Ammon's horn (tissue), 1 donor: Measurements from ENCODE around the gene CNTNAP2.
A peak's percentile ranks its signal among the peaks of the same experiment; 100 is the strongest.

Experiments
- DNase-seq: peaks from one replicate; pipeline ENCODE4 v3.0.0-alpha.2; 2016; ENCODE audit warnings: low spot score

CNTNAP2 gene

GRCh38 chr7:148104136-148104716 lies 1987.6 kb downstream of the CNTNAP2 start:
- no peak for DNase-seq

GRCh38 chr7:148104924-148105323 lies 1988.3 kb downstream of the CNTNAP2 start:
- DNase-seq = no peak

- DNase-seq = no peak
These were observed 1989.3 kb downstream of the CNTNAP2 start for GRCh38 chr7:148105853-148106252.

DNA sequence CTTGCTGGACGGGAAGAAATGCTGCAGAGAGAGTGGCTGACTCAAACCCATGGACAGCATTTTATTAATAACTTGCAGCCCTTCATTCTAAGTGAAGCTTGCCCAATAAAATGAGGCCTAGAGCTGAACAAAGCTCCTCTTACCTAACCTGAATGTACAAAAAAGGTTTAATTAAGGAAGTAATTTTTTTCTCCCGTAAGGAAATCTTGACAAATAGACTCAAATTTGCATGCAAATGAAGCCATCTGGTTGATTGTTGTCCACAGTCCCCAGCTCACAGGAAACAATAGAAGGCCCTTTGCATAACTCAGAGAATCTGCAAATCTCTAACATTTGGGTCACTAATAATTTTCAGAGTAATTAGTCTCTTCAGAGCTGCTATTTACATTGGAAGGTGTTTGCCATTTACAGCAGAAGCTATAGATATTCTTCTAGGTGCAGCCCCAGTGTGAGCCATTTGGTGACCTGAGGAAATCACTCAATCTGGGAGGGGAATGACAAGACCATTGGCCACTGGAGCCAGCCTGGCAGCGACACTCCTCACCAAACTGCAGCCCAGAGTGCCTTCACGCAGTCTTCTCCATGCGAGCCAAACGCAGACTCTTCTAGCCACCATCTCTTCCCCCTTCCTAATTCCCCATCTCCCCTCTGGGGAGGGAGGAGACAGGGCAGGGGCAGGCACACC lies 1991.0 kb downstream of the CNTNAP2 start:
- DNase-seq = no peak

GRCh38 chr7:148108381-148108780 lies 1991.8 kb downstream of the CNTNAP2 start:
- no peak for DNase-seq

DNA sequence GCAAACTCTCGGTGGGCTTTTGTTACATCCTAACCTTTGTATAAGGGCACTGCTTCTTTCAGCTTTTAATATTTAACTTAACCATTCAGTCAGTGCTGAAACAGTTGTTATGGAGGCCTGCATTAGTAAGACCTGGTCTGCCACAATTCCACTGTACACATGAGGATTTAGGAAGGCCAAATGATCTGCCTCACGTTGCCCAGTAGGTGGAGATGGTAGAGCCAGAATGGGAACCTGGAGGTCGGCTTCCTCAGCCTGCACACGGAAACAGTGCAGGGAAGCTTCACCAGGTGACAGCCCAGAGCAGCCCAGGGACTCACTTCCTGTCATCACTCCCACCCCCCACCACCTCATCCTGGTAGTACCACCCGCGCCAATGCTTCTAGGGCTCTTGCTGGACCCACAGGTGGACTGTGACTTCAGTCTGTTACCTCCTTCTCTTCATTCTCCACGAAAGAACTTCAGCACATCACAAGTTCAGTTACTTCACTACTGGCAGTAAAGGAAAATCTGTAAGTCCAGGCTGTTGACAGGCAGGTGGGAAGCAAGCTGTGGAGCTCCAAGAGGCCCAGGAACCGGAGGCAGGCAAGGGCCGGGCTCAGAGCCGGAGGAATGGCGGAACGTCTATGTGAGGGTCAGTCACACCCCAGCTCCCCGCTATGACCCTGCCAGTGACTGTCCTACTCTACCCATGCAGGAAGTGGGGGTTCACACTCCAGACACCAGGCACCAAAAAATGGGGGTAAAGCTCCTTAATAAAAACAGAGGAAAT lies 1993.7 kb downstream of the CNTNAP2 start:
- DNase-seq = no peak

GRCh38 chr7:148114804-148115203 lies 1998.2 kb downstream of the CNTNAP2 start:
- DNase-seq = no peak

- no peak for DNase-seq
These were observed 1998.7 kb downstream of the CNTNAP2 start for GRCh38 chr7:148115308-148115707.

DNA sequence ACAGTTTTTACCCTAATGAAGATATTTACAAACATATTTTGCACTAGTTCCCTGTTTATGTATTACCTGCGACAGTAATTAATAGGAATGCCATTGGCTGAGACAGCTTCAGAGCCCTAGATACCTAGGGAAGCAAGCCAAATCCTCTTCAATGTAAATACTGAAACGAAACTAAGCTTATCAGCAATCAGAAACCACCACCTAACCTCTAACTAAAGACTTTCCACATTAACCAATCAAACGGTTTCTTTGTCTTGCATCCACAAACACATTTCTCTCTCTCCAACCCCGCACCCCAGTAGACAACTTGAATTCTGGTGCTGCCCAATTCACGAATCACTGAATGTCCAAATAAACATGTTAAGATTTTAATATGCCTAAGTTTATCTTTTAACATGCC lies 1999.6 kb downstream of the CNTNAP2 start:
- no peak for DNase-seq

DNA sequence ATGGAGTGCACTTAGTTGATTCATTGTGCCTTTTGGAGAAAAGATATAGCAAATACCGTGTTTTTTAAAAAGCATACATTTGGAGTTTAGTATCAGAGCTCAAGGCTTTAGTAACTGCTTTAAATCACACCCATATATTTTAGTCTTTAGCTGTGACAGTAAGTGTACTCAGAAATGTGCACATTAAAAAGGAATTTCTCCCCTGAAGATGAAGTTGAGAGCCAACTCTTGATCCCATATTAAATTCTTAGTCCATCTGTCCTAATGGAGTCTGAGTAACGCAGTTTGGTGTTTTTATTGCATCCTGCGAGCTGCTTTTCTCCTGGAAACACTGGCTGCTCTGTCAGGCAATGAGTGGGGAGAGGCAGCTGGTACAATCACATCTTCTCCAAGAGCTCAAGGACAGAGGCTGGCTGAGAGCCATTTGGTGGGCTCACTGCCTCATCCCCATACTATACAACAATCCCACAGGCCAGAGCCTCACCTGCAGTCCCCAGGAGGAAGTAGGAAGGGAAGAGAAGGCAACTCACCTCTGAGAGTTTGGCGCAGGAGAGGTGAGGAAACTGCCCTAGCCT lies 2000.3 kb downstream of the CNTNAP2 start:
- DNase-seq = peak; percentile 27

- DNase-seq = no peak
These were observed 2001.8 kb downstream of the CNTNAP2 start for GRCh38 chr7:148118371-148118770.

GRCh38 chr7:148121401-148121800 lies 2004.8 kb downstream of the CNTNAP2 start:
- DNase-seq = no peak

- DNase-seq = no peak
These were observed 2005.2 kb downstream of the CNTNAP2 start for GRCh38 chr7:148121847-148122246.

DNA sequence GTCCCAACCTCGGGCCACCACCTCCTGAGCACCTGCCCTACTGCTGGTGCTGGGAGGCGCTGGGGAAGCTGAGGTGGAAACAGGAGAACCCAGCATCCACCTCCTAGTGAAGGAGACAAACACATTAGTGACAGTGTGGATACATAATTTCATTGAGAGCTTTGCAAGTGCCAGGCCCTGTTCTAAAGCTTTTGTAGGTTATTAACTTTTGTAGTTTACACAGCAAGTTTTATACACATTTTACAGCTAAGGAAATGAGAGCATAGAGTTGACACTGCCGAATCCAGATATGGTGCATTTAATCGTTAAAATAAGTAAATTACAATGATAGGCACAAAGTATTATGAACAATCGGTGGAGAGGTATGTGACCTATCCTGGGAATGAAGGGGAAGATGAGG lies 2007.9 kb downstream of the CNTNAP2 start:
- DNase-seq = no peak

GRCh38 chr7:148127374-148127773 lies 2010.8 kb downstream of the CNTNAP2 start:
- DNase-seq = no peak

DNA sequence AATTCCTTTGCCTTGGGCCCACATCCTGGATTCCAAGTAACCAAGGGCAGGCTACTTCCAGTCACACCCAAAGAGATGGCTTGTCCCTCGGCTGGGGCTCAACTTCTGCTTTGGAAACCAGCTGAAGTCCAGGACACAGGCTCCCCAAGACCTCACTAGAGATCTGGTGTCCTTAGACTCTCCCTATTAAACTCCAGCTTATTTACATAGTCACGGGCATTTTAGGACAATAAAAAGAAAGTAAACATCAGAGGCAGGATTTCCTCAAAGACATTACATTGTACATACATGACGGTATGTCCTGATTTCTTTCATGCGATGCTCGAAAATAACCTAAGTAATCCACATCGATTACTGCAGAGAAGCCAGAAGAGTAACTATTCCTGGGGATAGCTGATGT lies 2012.4 kb downstream of the CNTNAP2 start:
- DNase-seq = no peak

DNA sequence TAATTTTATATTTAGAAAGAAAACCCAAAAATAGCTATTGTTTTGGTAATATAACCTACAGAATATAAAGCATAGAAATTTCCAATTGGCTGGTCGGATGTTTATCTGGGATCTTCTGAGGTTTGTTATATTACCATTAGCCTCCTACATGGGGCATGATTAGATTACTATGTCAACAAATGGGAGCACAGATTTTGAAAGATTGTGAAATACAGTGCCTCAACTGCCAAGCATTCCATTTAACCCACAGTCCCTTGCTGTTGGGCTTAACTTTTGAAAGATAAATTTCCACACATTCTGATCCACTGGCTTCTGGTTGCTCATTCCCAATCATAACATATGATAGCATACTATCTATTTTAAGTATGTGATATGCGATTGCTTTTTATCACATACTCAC lies 2018.5 kb downstream of the CNTNAP2 start:
- no peak for DNase-seq

GRCh38 chr7:148135997-148136396 lies 2019.4 kb downstream of the CNTNAP2 start:
- no peak for DNase-seq

- peak; percentile 61 for DNase-seq
These were observed 2026.2 kb downstream of the CNTNAP2 start for GRCh38 chr7:148142660-148143248.

GRCh38 chr7:148144827-148145226 lies 2028.2 kb downstream of the CNTNAP2 start:
- no peak for DNase-seq

DNA sequence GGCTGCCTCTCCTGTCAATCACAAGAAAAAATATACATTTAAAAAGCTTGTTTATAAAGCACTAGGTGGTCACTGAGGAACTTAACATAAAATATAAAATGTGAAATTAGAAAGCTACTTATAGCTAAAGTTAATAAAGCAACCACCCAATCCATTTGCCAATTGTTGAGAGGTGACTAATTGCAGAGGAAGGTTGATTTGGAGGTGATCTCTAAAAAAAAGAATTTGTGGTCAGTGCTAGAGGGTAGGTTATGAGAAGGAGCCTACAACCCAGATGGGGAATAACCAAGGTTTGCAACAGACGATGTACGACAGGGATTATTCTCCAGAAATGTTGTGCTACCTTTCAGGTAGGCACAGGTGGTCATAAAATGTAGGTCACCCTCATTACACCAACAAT lies 2029.7 kb downstream of the CNTNAP2 start:
- DNase-seq = no peak

DNA sequence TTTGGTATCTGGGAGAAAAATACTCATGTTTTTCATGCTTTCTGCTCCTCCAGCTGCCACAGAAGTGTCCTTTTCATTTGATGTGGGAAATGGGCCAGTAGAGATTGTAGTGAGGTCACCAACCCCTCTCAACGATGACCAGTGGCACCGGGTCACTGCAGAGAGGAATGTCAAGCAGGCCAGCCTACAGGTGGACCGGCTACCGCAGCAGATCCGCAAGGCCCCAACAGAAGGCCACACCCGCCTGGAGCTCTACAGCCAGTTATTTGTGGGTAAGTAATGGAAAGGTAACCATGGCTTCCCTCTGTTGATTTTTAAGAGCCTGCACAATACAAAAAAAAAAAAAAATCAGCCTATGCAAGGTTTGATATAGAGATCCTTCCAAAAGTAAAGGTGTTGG lies 2030.8 kb downstream of the CNTNAP2 start:
- no peak for DNase-seq

DNA sequence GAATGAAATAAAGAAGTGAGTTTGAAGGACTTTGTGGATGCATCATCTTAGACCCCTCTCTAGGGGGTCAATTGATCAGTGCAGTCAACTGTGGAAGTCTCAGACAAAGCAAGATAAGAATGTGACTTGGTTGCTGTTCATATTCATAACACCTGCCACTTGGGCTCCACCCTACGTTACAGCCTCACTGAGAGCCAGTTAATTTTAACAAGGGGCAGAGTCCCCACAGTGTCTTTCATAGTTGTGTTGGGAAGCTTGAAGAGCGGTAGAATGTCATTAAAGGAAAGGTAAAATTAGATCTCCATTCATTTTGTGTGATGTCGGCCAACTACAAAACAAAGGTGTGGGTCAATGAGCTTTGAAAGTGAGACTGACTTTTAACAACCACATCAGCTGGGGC lies 2031.9 kb downstream of the CNTNAP2 start:
- no peak for DNase-seq
